GM19035 (cell line): ENCODE data around the gene CAMK2G.
"Not testable (repeated sequence)": the region's sequence is repeated elsewhere in the genome, so short reads cannot be mapped to it uniquely, and the experiment has no call there.

Source experiments
- ATAC-seq: cut with Tn5 transposase; IDR thresholded peaks from one replicate; pipeline ENCODE4 v1.9.1; 2021; ENCODE audit not compliant: unreplicated experiment

CAMK2G gene

GRCh38 chr10:73874267-73875138 is at the start of gene CAMK2G:
CAMK2G (minus strand) TSS chr10:73874555; CDS start chr10:73874461, 94 bp downstream.
- ATAC-seq: peak; percentile 89

GRCh38 chr10:73922864-73923133 is 48.4 kb upstream of the CAMK2G start:
- no peak for ATAC-seq

DNA sequence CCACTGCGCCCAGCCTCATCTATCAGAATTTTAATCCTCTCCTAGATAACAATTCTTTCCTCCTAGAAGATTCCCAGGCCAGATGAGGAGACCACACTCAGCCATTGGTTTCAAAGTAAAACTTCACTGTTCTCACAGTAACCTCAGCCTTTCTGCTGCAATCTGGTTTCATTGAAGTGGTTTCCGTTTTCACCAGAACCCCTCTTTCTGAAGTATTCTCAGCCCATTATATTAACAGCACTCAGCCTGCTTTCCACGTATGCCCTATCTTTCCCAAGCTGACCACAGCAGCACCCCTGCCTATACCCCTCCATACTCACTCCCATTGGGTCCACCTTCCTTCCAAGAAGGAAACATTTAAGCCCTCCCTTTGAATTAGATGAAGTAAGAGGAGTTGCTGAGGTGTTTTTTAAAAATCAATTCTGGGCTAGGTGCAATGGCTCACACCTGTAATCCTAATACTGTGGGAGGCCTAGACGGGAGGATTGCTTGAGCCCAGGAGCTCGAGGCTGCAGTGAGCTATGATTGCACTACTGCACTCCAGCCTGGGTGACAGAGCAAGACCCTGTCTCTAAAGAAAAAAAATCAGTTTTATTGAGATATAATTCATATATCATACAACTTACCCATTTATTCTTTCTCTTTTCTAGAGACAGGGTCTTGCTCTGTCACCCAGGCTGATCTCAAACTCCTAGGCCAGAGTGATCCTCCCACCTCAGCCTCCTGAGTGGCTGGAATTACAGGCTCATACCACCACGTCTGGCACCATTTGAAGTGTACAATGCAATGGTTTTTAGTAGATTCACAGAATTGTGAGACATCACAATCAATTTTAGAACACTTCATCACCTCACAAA is 47.9 kb upstream of the CAMK2G start:
- no peak for ATAC-seq

DNA sequence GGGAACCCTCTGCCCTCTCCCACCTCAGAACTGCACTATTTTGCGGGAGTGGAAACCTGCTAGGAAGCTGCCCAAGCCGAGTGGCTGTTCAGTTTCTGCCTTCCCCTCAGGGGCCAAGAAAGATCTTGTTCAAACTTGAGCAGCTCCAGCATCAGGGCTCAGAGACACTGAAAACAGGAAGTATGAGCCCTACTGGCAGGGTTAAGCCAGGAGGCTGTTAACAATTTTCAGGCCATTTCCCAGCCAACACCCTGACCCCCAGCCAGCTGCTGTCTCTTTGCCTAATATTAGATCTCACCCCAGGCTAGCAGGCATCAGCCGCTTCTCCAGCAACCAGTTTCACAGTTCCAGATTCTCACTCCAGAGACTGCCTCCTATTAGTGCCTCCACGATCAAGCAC is 45.7 kb upstream of the CAMK2G start:
- no peak for ATAC-seq

GRCh38 chr10:73919481-73919880 is 45.1 kb upstream of the CAMK2G start:
- not testable (repeated sequence) for ATAC-seq

DNA sequence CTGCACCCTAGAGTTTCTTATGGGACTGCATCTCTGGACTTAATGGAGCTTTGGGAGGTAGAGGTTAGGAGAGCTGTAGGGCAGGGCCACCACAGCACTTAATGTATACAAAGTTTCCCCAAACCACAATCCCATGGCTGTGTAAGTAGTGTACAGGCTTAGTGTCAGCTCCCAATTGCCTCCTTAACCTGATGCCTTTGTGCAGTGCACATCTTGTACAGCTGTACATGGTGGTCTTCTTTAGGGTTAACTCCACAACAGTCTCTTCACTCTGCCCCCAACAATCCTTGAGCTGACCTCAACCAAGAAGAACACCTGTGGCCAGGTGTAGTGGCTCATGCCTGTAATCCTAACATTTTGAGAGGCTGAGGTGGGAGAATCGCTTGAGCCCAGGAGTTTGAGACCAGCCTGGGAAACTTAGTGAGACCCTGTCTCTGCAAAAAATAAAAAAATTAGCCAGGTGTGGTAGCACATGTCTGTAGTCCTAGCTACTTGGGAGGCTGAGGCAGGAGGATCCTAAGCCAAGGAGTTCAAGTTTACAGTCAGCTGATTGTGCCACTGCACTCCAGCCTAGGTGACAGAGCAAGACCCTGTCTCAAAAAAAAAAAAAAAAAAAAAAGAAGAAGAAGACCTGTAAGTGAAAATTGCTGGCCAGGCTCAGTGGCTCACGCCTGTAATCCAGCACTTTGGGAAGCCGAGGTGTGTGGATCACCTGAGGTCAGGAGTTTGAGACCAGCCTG is 43.4 kb upstream of the CAMK2G start:
- no peak for ATAC-seq

DNA sequence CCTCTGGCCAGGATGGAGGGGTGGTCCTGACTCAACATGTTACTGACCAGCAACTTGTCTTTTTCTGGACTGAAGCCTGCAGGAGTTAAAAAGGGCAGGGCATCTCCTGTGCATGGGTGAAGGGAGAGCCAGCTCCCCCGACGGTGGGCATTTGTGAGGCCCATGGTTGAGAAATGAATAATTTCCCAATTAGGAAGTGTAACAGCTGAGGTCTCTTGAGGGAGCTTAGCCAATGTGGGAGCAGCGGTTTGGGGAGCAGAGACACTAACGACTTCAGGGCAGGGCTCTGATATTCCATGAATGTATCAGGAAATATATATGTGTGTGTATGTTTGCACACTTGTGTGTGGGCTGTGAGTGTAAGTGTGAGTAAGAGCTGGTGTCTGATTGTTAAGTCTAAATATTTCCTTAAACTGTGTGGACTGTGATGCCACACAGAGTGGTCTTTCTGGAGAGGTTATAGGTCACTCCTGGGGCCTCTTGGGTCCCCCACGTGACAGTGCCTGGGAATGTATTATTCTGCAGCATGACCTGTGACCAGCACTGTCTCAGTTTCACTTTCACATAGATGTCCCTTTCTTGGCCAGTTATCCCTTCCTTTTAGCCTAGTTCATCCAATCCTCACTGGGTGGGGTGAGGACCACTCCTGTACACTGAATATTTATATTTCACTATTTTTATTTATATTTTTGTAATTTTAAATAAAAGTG is 42.6 kb upstream of the CAMK2G start:
- no peak for ATAC-seq

- no peak for ATAC-seq
These were observed 41.0 kb upstream of the CAMK2G start for GRCh38 chr10:73915206-73915851.

GRCh38 chr10:73914036-73914435 is 39.7 kb upstream of the CAMK2G start:
- no peak for ATAC-seq

DNA sequence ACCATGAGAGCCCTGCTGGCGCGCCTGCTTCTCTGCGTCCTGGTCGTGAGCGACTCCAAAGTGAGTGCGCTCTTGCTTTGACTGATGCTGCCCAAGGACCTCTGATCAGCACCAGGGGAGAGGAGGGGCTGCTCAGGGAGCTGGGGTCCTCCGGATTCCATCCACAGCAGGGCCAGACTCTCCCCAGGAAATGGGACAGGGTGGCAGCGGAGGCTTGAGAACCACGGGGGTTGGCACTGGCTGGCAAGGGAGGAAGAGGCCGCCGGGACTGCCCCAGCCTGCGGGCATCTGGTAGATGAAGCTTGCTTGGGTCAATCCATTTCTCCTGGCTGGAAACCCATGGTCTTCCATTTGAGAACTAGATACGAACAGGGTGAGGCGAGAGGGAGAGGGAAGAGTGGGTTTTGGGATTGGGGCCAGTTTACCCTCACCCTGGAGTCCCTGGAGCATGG is 37.2 kb upstream of the CAMK2G start:
- ATAC-seq: no peak

DNA sequence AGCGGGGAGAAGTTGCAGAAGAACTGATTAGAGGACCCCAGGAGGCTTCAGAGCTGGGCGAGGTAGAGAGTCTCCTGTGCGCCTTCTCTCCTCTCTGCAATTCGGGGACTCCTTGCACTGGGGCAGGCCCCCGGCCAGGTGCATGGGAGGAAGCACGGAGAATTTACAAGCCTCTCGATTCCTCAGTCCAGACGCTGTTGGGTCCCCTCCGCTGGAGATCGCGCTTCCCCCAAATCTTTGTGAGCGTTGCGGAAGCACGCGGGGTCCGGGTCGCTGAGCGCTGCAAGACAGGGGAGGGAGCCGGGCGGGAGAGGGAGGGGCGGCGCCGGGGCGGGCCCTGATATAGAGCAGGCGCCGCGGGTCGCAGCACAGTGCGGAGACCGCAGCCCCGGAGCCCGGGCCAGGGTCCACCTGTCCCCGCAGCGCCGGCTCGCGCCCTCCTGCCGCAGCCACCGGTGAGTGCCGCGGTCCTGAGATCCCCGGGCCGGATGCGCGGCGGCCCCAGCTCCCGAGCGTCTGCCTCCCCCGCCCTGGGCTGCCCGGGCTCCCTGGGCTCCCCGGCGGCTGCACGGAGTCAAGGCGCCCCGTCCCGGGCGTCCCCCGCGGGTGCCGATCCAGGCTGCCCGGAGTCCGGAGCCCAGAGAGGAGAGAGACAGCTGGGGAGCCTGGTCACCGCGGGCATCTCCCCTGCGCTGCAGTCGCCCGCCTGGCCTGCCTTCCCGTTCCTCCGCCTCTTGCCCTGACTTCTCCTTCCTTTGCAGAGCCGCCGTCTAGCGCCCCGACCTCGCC is 36.6 kb upstream of the CAMK2G start, which contains the start of gene PLAU:
TSS of gene PLAU (plus strand) at position 369 of the 789 bp plus-strand sequence. CDS start 424 bp downstream, outside the sequence.
- no peak for ATAC-seq

- ATAC-seq: no peak
These were observed 36.0 kb upstream of the CAMK2G start for GRCh38 chr10:73910401-73910763.

- ATAC-seq: no peak
These were observed 35.3 kb upstream of the CAMK2G start for GRCh38 chr10:73909540-73910115.

DNA sequence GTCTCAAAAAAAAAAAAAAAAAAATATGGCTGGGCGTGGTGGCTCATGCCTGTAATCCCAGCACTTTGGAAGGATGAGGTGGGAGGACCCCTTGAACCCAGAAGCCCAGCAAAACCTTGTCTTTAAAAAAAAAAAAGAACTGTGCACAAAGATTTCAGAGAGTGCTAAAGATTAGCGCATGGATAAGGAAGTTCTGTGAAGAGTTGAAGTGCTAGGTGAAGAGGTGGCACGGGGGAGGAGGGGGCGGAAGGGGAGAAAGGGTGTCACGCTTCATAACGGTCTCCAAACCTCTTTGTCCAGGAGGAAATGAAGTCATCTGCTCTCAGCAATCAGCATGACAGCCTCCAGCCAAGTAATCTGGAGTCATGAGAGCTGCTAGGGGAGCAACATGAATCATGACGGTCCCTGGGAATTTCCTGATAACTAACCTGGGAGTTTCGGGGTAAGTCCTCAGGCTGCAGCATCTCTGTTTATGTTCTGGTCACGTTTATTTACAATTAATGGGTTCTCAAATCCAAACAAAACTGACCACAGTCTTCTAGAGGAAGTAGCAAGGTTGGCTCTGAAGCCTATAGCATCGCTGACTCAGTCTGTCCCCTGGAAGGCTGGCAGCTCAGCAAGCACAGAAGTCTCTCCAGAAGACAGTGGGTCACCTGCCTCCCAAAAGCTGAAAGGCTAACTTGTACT is 34.6 kb upstream of the CAMK2G start:
- peak; percentile 52 for ATAC-seq

GRCh38 chr10:73907841-73908517 is 33.6 kb upstream of the CAMK2G start:
- ATAC-seq: no peak

DNA sequence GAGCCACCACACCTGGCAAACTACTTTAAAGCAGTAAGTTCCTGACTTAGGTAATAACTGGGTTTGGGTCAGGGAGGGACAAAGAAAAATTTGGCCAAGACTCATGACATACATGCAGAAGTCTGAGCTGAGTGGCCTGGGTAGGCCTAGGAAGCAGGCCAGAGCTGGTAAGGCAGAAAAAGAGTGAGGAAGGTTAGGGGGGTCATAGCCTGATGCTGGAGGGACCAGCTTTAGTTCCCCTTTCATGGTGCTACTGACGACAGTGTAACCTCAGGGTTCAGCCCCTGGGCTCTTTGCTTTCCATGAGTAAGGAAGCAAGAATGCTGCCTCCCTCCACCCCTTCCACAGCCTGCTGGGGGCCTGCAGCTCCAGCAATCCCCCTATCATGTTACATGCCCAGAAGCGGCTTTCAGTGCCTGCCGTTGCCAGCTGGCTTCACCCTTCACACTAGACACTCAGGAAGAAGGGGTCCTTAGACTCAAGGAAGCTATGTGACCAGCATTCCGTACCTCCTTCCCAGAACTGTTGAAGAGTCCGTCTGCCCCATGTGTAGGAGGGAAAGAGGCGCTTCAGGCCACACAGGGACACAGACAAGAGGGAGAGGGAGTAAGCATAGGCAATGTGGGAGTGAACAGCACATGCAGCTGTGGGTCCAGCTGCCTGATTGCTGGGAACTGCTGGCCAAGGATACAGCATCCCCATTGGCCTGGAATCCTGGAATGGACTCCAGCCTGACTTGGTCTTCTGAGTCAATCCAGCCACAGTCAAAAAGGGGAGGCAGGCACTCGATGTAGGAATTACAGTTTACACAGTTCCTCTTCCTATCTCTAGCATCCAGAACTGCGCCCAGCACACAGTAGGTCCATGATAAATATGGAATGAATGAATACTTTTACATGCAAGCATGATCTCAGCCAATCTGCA is 32.4 kb upstream of the CAMK2G start:
- ATAC-seq: no peak
